ENCODE results near the gene FOS. TPM values are rescaled to one million over a fixed set of nuclear protein-coding genes. Genes with fewer than 3 reads are reported as not detected.

FOS gene
- total RNA-seq, 1 donor from 2014 or later: 598 TPM

- no peak for DNase-seq (ENCODE audit: extremely low spot score, unreplicated experiment)
- Mint-ChIP-seq H3K9me3 (ENCODE audit: unreplicated experiment) (no peaks in the 10 kb centered on the region), H3K27me3 (ENCODE audit: unreplicated experiment) (no peaks in the 10 kb centered on the region), H3K27ac (ENCODE audit: unreplicated experiment) (no peak overlapping the region), H3K36me3 (ENCODE audit: unreplicated experiment) (no peaks in the 10 kb centered on the region), H3K4me1 (ENCODE audit: unreplicated experiment) (peaks cover 40% of the 10 kb centered on the region), H3K4me3 (ENCODE audit: unreplicated experiment) (no peak overlapping the region)
- TF ChIP-seq, protein P1, sequence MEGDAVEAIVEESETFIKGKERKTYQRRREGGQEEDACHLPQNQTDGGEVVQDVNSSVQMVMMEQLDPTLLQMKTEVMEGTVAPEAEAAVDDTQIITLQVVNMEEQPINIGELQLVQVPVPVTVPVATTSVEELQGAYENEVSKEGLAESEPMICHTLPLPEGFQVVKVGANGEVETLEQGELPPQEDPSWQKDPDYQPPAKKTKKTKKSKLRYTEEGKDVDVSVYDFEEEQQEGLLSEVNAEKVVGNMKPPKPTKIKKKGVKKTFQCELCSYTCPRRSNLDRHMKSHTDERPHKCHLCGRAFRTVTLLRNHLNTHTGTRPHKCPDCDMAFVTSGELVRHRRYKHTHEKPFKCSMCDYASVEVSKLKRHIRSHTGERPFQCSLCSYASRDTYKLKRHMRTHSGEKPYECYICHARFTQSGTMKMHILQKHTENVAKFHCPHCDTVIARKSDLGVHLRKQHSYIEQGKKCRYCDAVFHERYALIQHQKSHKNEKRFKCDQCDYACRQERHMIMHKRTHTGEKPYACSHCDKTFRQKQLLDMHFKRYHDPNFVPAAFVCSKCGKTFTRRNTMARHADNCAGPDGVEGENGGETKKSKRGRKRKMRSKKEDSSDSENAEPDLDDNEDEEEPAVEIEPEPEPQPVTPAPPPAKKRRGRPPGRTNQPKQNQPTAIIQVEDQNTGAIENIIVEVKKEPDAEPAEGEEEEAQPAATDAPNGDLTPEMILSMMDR (IDR thresholded peaks at IDR 0.05): no peak
These were observed 14.6 kb upstream of the FOS start for GRCh38 chr14:75264036-75264435.

- peaks cover 27% of the 10 kb centered on the region for H3K4me1 Mint-ChIP-seq (ENCODE audit: unreplicated experiment)
- no peaks in the 10 kb centered on the region for H3K9me3 Mint-ChIP-seq (ENCODE audit: unreplicated experiment)
- no peaks in the 10 kb centered on the region for H3K27me3 Mint-ChIP-seq (ENCODE audit: unreplicated experiment)
- H3K4me3 Mint-ChIP-seq (ENCODE audit: unreplicated experiment): peak overlapping the region; percentile 38
- TF ChIP-seq, protein P1 (IDR thresholded peaks at IDR 0.05): no peak
- H3K27ac Mint-ChIP-seq (ENCODE audit: unreplicated experiment): peak overlapping the region; percentile 92
- H3K36me3 Mint-ChIP-seq (ENCODE audit: unreplicated experiment): no peaks in the 10 kb centered on the region
- DNase-seq (ENCODE audit: extremely low spot score, unreplicated experiment): no peak
These were observed 11.4 kb upstream of the FOS start for GRCh38 chr14:75267141-75267721.

- Mint-ChIP-seq H3K36me3 (ENCODE audit: unreplicated experiment) (no peaks in the 10 kb centered on the region), H3K4me1 (ENCODE audit: unreplicated experiment) (peaks cover 36% of the 10 kb centered on the region), H3K4me3 (ENCODE audit: unreplicated experiment) (no peak overlapping the region), H3K27ac (ENCODE audit: unreplicated experiment) (peak overlapping the region; percentile 92), H3K9me3 (ENCODE audit: unreplicated experiment) (no peaks in the 10 kb centered on the region), H3K27me3 (ENCODE audit: unreplicated experiment) (no peaks in the 10 kb centered on the region)
- no peak for DNase-seq (ENCODE audit: extremely low spot score, unreplicated experiment)
- TF ChIP-seq, protein P1 (IDR thresholded peaks at IDR 0.05): no peak
These were observed 9.7 kb upstream of the FOS start for GRCh38 chr14:75268633-75269550.

GRCh38 chr14:75271514-75271913, 7.1 kb upstream of the FOS start:
- Mint-ChIP-seq H3K27me3 (ENCODE audit: unreplicated experiment) (no peaks in the 10 kb centered on the region), H3K36me3 (ENCODE audit: unreplicated experiment) (no peaks in the 10 kb centered on the region), H3K27ac (ENCODE audit: unreplicated experiment) (no peak overlapping the region), H3K9me3 (ENCODE audit: unreplicated experiment) (no peaks in the 10 kb centered on the region), H3K4me3 (ENCODE audit: unreplicated experiment) (no peak overlapping the region), H3K4me1 (ENCODE audit: unreplicated experiment) (peaks cover 39% of the 10 kb centered on the region)
- TF ChIP-seq, protein P1 (IDR thresholded peaks at IDR 0.05): no peak
- no peak for DNase-seq (ENCODE audit: extremely low spot score, unreplicated experiment)
